Fibroblast of the aortic adventitia (primary cell): ENCODE measurements around the gene PRDM16. TPM values are rescaled to one million over a fixed set of nuclear protein-coding genes. Genes with fewer than 3 reads are reported as not detected.
A peak's percentile ranks its signal among the peaks of the same experiment; 100 is the strongest.

ENCODE experiments used
- DNase-seq: peaks from one replicate; pipeline ENCODE4 v3.0.0-alpha.2; 2010; ENCODE audit warnings: low read depth
- H3K4me3 ChIP-seq: 2 replicates; pipeline ENCODE4 v1.5.1; 2011; ENCODE audit warnings: low read depth, mild to moderate bottlenecking, control low read depth, low read length, moderate library complexity
- total RNA-seq: library from RNA; depleted of rRNA; stranded (reverse); fragments of >200 nt; gene quantifications from 2 replicates; pipeline ENCODE4 v1.2.3, GENCODE V29; 2012; ENCODE audit warnings: low replicate concordance
- TF ChIP-seq, protein P1 (sequence below): IDR thresholded peaks from 2 replicates; pipeline ENCODE4 v1.5.1; 2011; ENCODE audit warnings: mild to moderate bottlenecking, low read length, control low read depth, inconsistent platforms; ENCODE audit not compliant: insufficient read depth

The PRDM16 gene
- total RNA-seq, 1 donor: 11.3 TPM

DNA sequence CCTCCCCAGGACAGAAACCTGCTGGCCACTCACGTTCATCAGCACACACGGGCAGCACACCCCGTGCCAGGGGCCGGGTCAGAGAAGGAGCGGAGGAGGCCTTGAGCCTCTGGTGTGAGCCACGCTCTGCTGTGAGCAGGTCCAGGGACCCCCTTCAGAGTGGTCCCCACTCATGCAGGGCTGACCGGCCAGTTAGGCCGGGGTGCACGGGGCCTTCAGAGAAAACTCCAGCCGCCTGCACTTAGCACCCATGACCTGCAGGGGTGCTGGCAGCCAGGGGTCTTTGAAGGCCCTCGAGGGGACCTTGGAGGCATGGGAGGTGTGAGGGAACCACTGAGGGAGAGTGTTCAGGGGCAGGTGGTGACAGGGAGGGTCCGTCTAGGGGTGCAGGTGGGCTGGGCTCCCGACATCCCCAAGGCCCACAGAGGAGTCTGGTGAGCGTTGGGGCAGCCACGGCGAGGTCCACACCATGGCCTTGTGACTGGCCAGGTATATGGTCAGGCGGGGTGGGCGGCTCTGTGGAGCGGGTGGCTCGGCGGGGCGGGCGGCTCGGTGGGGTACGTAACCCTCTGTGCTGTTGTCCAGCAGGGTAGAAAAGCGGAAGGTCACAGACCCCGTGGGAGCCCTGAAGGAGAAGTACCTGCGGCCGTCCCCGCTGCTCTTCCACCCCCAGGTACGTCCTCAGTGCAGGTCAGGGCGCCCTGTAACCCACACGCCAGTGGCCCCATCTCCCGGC lies 345.1 kb downstream of the PRDM16 start:
- H3K4me3 ChIP-seq: no peak overlapping the region
- TF ChIP-seq, protein P1, sequence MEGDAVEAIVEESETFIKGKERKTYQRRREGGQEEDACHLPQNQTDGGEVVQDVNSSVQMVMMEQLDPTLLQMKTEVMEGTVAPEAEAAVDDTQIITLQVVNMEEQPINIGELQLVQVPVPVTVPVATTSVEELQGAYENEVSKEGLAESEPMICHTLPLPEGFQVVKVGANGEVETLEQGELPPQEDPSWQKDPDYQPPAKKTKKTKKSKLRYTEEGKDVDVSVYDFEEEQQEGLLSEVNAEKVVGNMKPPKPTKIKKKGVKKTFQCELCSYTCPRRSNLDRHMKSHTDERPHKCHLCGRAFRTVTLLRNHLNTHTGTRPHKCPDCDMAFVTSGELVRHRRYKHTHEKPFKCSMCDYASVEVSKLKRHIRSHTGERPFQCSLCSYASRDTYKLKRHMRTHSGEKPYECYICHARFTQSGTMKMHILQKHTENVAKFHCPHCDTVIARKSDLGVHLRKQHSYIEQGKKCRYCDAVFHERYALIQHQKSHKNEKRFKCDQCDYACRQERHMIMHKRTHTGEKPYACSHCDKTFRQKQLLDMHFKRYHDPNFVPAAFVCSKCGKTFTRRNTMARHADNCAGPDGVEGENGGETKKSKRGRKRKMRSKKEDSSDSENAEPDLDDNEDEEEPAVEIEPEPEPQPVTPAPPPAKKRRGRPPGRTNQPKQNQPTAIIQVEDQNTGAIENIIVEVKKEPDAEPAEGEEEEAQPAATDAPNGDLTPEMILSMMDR: no peak
- no peak for DNase-seq

DNA sequence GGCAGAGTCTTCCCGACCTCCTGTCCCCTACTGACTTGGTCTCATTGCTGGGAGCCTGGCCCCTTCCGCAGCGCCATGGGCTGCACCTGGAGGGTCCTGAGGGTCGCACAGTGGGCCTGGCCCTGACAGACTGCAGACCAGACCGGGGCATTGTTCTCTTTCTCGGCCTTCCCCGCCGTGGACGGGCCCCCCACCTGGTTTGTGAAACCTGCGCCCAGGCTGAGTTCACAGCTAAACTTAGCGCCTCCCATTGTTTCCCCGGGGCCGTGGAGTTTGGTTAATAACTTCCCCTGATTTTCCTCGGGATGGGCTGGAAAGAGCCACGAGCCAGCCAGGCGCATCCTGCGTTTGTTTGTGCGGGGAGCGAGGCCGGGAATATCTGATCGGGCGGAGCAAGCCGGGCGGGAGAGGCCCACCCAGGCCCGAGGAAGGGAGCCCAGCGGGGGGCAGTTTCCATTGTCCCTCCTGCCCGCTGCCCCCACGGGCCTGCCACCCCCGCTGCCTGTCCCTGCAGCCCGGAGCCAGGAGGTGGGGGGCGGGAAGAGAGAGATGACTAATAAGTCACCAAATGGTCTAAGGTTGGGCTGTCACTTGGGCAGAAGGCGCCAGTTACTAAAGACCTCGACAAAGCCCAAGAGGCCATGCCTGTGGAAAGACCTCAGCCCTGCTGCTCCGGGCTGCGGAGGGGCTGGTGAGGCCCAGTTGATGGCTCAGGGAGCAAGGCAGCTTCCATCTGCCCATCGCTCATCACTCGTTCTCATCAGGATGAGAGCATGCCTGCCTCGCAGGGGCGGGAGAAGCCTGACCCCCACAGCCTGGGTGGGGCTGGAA lies 346.5 kb downstream of the PRDM16 start:
- no peak for DNase-seq
- no peak overlapping the region for H3K4me3 ChIP-seq
- TF ChIP-seq, protein P1: no peak

DNA sequence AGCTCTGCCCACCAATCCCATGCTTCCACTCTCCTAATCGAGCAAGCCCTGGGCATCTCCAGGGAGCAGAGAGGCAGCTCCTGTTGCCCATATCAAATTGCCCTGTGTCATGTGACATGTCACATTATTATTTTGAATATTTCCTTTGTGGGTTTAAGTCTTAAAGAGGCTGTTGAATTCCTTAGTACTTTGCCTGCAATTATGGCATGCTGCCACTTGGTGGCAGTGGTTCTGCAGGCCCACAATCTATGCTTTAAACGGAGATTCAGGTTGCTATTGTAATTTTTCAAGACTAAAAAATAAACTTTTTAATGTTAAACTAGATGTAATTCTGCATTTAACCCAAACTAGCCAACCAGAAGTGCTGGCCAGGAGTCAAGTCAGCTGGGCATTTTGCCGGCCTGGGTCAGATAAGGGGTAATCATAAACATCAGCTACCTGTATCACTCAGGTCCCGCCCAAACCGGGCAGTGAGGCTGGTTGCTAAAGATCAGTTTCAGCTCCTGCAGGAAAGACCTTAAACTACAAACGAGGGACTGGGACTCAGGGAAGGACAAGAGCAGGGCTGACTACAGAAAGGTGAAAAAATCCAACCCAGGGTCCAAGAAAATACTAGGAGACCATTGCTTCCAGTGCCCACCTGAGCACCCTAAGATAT lies 348.2 kb downstream of the PRDM16 start:
- DNase-seq: no peak
- TF ChIP-seq, protein P1: peak; percentile 38
- H3K4me3 ChIP-seq: no peak overlapping the region

DNA sequence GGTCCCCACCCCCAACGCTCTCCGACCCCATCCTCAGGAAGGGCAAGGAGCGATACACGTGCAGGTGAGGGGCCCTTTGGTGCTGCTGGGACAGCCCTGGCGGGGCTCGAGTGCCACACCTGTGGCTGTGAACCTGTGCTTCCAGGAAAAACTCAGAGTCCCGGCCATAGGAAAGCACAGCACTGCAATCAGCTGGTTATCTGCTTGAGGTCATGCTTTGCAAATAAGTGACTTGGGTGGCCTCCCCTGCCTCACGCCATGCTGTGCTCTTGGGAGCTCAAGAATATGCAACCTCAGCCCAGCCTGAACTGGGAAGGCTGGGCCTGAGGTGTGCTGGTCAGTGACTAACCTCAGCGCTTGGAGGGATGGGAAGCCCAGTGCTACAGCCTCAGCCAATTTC lies 348.9 kb downstream of the PRDM16 start:
- no peak overlapping the region for H3K4me3 ChIP-seq
- TF ChIP-seq, protein P1: no peak
- DNase-seq: no peak

DNA sequence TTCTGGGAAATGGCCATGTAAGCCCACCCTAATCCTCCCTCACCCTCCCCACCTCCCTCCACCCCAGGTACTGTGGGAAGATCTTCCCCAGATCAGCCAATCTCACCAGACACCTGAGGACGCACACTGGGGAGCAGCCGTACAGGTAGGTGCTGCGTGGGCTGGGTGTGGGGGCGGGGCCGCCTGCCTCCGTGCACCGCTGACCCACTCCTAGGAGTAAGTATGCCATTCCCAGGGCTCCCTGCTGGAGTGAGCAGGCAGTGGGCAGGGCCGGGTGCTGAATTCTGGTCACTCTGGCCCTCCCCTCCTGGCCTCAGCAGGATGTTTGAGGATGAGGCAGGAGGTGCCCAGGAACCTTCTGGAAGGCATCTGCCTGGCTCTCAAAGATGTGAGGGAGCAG lies 349.6 kb downstream of the PRDM16 start:
- no peak overlapping the region for H3K4me3 ChIP-seq
- TF ChIP-seq, protein P1: no peak
- no peak for DNase-seq

DNA sequence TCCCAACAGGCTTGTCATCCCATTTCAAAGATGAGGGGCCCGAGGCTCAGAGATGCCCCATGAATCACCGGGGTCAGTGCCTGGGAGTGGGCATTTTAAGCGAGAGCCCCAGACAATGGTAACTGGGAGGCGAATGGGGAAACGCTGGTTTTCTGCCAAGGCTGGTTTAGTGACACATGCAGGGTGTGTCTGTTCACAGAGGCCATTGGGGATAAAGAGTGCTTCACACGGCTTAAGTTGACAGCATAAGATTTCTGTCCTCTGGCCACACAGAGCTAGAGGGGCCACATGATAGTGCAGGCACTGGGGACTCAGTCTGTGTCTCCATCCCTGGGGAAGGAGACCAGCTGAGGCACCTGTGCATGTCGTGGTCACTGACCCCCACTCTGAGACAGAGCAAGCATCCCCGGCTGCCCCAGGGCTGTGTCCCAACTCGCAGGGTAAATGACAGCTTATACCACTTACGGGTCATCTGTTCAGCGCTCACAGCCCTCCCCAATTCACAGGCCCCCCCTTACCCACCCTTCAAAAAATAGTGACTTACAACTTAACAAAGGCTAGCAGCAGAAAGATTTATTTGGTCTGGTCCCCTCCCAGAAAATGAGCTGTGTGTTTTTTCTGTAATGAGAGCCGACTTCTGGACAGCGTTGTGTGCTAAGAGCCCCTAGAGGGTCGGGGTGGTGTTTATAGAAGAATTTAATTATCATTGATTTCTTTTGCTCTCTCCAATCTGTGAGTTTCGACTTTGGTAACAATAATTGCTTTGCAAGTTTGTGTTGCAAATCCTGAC lies 350.6 kb downstream of the PRDM16 start:
- TF ChIP-seq, protein P1: no peak
- H3K4me3 ChIP-seq: no peak overlapping the region
- DNase-seq: peak; percentile 53
